HG03045 (cell line): ENCODE measurements around the gene NEURL4.

ENCODE experiments used
- ATAC-seq: cut with Tn5 transposase; IDR thresholded peaks from one replicate; pipeline ENCODE4 v1.9.1; 2021; ENCODE audit warnings: mild to moderate bottlenecking, moderate library complexity; ENCODE audit not compliant: unreplicated experiment

NEURL4 gene

DNA sequence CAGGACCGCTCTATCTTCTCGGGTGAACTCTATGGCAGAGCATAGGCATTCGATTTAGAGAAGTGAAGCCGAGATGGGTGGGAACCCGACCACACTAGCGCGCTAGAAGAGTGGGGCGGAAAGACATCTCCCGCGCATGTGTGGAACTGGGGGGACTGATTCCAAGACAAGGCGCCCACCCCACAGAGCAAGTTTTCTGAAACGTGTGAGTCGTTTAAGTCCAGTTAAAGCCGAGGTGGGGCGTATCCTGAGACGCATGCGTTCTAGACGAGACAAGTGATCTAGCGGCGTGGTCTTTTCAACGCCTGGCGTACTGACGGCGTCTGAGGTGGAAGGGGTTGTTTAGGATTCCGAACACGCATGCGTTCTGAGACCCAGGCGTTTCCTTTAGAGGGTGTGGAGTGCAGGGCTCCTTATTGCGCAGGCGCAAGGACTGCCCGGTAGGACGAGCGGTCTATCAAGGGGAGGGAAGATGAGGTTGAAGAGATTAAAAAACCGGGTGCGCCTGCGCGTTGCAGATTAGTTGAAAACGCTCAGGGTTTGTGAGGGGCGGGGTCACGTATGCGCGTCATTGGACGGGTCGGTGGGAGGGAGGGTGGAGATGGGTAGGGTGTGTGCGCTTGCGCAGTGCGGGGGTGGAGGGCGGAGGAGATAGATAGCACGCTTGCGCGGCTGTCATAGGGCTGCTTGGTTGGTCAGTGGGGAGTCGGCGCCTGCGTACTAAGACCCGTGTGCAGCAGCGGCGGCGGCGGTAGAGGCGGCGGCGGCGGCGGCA is 22.0 kb downstream of the NEURL4 start, which contains the start of gene EIF5A:
Gene EIF5A, plus strand, starts transcription at position 718 of the 775 bp plus-strand sequence. CDS start 2,008 bp downstream, outside the sequence.
- peak; percentile 64 for ATAC-seq

DNA sequence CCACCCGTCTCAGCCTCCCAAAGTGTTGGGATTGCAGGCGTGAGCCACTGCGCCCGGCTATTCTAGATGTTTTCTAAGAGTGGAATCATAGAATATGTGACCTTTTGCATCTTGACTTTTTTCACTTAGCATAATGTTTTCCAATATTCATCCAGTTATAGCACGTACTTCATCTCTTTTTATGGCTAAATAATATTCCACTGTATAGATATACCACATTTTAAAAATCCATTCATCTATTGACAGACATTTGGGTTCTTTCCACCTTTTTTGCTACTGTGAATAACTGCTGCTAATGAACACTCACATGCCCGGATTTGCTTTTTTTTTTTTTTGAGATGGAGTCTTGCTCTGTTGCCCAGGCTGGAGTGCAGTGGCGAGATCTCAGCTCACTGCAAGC is 25.0 kb downstream of the NEURL4 start:
- ATAC-seq, result no peak

DNA sequence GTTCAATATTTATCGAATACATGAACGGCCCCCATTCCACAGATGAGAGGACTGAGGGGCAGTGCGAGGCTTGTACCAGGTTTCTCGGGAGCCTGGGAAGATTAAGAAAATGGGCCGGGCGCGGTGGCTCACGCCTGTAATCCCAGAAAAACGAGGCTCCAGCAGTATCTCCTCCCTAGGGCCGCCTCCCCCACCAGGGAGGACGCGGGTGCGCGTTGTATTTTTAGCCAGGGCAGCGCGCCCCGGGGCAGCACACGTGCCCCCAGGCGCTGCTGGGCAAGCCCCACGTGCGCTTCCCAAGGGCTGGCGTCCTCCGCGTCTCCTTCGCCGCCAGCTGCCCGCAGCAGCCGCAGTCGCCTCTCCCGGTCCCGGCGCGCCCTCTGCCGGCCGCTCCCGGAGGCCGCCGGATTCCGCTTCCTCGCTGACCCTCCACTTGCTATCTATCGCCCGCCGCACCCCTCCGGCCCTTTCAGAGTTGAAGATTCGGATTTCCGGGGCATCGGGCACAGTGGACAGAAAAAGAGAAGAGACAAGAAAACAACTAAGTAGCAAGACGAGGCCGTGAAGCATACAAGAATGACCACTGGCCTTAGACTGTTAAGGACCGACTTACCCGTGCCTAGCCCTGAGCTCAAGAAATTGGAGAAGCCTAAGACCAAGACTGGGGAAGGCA is 32.8 kb downstream of the NEURL4 start:
- ATAC-seq, result no peak

DNA sequence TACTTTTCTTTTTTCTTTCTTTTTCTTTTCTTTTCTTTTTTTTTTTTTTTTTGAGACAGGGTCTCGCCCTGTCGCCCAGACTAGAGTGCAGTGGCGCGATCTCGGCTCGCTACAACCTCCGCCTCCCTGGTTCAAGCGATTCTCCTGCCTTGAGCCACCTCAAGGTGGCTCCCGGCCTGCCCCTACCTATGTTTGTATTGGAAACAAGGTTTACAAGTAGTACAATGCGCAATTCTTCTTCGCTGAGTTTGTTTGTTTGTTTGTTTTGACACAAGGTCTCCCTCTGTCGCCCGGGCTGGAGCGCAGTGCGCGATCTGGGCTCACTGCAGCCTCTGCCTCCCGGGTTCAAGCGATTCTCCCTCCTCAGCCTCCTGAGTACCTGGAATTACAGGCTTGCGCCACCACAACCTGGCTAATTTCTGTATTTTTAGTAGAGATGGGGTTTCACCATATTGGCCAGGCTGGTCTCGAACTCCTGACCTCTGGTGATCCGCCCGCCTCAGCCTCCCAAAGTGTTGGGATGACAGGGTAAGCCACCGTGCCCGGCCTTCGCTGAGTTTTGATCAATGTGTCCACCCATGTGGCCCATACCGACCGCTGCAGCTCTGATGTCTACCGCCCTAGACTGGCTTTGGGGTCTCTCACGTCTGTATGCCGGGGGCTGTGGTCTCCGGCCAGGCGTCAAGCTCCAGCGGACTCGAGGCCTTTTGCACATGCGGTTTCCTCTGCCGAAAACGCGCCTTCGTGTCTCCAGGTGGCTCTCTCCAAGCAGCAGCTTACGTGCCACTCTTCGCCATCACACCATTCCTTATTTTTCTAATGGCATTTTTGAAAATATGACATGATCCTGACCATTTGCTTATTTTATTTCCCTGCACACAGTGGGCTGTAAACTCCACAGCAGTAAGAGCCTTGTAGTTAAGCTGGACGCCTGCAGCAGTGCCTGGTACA is 33.6 kb downstream of the NEURL4 start:
- ATAC-seq, result no peak

DNA sequence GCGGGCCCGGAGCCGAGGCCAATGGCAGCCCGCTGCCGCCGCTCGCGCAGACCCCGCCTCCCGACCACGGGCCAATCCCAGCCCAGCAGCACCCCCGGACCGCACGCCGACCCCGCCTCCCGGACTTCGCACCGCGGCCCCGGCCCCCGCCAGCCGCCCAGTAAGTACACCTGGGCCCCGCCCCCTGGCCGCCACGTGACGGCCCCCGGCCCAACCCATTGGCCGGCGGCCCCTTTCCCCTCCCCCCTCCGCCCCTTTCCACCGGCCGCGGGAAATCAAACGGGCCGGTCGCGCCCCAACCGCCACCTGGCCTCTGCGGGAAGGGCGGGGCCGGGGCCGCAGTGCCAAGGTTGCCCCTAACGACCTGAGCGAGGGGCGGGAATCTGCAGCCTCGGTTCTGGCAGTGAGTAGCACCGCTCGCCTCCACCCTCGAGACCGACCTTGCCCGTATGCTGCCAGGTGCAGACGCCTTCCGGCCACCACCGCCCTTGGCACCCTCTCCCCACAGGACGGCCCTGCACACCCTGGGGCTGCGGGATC is 34.5 kb downstream of the NEURL4 start, which contains the start of gene YBX2:
Gene YBX2, minus strand, starts transcription at position 26 of the 540 bp plus-strand sequence. CDS start 139 bp downstream, outside the sequence.
- ATAC-seq, result peak; percentile 57

DNA sequence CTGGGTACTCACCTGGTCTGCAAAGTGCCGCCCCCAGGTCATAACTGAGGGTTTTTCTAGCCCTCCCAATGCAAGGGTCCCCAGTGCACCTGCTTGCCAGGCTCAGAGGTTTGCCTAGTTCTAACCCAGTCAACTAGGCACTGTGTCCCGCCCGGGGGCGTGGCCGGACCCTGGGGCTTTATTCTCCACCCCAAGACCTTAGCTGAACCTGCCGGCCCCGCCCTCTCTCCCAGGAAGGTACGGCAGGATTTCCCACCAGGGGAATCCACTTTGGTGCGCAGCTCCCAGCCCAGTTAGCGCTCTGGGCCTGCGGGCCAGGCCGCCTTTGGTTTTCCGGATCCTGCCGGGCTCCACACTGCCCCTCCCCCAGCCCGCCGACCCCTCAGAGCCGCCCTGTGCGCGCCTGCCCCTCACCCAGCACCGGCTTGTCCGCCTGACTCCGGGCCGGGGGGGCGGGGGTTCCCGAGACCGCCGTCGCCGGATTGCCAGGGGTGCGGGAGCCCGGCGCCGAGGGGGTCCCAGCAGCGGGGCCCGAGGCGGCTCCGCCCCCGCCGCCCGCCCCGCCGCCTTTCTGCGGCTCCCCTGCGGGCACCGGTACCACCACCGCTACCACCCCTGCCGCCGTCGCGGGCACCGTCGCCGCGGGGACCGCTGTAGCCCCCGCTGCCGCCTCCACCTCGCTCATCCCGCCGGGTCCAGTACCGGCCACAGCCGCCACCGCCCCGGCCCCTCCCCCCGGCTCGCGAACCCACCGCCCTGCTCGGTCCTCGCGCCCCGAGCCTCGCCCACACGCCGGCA is 35.1 kb downstream of the NEURL4 start:
- ATAC-seq, result no peak

DNA sequence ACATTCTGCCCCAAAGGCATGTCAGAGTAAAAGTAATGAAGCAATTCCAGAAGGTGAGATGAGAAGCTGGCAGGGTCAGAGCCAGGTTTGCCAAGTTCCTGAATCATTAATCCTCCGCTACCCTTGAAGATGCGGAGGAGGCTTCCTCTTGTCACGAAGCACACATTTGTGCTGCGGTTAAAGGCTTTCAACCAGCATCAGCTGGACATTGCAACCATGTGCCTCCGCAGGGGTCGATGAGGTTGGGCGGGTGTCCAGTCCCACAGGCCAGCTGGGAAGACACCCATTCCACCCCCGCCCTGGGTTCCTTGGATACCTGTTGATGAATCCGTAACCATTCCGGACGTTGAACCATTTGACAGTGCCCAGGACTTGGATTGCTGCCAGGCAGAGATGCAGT is 36.0 kb downstream of the NEURL4 start:
- ATAC-seq, result no peak

DNA sequence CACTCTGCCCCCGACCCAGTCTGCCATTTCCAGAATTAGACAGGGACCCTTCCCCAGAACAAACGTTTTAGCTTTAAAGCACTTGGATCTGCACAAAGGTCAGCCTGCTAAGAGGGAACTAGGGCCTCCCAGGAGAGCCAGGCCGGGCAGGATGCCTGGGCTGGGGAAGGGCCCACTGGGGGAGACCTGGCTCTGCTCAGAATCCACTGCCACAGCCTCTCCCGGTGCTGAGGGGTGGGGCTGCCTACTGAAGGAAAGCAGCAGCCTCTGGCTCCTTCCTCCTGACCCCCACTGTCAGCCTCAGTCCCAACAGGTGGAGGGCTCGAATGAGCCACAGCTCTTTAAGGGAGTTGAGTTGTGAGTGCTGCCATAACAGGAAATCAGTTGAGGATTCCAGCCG is 36.4 kb downstream of the NEURL4 start:
- ATAC-seq, result no peak

DNA sequence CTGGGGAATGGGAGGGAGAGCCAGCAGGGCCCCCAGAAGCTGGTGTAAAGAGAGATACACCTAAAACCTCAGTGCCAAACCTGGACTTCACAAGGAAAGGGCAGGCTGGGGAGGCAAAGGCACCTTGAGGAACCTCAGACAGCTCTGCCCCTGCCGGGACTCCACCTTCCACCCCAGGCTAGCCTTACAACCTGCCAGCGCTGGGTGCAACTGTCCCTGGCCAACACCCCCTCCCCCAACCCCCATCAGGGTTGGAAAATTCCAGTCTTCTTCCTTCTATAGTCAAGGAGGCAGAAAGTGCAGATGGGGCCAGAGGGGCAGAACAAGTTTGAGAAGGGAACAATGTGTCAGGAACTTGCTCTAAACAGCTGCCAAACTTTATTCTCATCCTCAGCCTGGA is 36.9 kb downstream of the NEURL4 start:
- ATAC-seq, result no peak

DNA sequence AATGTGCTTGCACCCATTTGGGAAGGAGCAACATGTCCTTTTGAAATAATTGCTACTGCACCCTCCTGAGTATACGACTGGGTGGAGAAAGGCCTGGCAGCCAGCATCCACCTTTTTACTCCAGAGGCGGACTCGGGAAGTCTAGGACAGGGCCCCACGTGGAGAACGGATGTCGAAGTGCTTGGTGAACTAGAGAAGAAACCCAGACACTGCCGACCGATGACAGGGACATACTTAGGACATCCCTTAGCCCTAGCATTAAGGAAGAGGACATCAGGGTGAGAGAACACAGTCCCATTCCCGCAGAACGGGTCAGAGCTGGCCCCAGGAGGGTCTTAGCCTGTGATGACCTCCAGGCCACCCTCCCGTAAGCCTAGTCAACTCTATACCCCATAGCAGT is 38.5 kb downstream of the NEURL4 start:
- no peak for ATAC-seq

DNA sequence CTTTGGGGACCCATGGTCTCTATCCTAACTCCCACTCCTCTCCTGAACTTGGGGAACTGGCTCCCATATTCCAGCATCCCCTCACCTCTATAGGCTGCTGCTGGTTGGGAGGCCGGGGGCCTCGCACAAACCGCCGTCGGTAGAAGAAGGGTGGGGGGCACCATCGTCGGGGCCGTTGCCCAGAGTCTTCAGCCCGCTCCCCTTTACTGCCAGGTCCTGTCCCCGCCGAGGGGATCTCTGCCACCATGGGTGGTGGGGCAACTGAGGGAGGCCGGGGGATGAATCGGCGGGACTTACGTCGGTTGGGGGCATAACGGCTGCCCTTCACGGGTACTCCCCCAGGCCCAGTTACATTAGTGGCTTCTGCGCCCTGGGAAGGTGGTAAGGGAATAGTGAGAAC is 39.0 kb downstream of the NEURL4 start:
- no peak for ATAC-seq

DNA sequence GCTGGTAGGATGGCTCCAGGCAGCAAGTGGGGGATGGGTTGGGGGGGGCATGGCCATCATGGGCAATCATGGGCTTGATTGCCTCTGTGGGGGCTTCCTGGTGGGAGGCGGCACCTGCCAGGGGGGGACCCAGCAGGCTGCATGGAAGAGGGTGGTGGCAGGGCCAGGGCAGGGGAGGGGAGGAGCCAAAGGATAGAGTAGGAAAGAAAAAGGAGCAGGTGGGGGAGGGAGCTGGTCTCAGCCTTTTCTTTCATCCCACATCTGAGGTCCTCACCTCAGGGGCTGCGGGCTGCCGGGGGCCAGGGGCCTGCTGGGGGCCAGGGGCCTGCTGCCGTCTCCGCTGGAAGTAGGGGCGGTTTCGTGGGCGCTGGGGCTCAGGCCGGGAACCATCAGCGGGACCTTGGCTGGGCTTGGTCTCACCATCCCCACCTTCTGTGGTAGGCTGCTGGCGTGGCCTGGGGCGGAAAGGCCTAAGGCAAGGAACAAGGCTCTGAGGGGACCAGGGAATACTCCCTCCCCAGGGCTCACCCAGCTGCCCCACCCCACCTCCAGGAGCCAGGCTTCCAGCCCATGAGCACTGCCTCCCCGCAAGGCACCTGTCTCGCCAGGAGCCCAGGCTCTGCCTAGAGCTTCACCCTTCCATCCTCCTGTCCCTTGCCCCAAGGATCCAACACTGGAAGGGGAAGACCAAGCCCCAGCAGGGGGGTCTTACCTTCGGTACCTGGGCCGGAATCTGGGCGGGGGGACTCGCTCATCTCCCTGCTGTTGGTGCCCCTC is 39.7 kb downstream of the NEURL4 start:
- no peak for ATAC-seq

DNA sequence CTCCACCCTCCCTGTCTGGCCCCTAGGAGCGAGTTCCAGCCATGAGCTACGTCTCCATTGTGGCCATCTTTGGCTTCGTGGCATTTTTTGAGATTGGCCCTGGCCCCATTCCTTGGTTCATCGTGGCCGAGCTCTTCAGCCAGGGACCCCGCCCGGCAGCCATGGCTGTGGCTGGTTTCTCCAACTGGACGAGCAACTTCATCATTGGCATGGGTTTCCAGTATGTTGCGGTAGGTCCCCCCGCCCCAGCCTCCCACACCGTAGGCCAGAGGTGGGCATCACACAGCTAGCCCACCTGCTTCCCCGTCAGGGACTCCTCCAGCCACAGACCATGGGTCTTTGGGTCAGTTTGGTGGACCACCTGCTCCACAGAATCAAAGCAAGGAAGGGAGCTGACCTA is 43.5 kb downstream of the NEURL4 start:
- ATAC-seq, result no peak

DNA sequence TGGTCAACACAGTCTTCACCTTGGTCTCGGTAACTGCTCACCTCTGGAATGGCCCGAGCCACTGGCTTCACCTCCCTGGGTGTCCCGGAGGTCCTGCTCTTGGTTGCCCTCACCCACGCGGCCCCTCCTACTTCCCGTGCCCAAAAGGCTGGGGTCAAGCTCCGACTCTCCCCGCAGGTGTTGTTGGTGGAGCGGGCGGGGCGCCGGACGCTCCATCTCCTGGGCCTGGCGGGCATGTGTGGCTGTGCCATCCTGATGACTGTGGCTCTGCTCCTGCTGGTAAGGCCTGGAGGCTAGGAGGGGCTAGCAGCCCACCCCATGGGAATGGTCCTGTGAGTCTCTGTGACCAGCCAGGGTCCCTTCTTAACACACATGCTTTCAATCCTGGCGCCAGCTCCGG is 44.2 kb downstream of the NEURL4 start:
- ATAC-seq, result no peak

DNA sequence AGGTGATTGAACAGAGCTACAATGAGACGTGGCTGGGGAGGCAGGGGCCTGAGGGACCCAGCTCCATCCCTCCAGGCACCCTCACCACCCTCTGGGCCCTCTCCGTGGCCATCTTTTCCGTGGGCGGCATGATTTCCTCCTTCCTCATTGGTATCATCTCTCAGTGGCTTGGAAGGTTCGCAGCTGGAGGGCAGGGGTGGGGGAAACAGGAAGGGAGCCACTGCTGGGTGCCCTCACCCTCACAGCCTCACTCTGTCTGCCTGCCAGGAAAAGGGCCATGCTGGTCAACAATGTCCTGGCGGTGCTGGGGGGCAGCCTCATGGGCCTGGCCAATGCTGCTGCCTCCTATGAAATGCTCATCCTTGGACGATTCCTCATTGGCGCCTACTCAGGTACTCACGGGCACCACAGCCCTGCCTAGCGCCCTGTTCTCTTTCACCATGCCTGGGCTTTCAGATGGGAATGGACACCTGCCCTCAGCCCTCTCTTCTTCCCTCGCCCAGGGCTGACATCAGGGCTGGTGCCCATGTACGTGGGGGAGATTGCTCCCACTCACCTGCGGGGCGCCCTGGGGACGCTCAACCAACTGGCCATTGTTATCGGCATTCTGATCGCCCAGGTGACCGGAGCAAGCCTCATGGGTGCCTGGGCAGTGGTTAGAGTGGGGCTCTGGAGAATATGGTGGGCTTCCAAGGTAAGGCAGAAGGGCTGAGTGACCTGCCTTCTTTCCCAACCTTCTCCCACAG is 45.5 kb downstream of the NEURL4 start:
- ATAC-seq, result no peak

DNA sequence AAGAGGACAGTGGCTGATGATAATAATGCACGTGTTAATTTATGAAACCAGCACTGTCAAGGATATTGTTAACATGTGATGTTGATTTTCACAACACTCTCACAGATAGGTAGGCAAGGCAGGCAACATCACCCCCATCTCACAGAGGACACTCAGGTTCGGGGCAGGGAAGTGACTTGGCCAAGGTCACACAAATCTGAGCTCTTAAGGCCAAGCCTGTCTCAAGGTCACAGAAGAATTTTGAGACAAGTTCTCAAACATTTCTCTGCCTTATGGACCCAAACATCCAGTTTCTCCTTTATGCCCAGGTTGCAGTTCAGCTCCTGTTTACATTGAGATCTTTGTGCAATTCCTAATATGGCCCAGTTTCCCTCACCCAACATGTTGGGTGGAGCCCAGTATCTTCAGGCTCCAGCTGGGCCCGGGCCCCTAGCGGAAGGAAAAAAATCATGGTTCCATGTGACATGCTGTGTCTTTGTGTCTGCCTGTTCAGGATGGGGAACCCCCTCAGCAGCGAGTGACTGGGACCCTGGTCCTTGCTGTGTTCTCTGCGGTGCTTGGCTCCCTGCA is 46.3 kb downstream of the NEURL4 start:
- no peak for ATAC-seq

DNA sequence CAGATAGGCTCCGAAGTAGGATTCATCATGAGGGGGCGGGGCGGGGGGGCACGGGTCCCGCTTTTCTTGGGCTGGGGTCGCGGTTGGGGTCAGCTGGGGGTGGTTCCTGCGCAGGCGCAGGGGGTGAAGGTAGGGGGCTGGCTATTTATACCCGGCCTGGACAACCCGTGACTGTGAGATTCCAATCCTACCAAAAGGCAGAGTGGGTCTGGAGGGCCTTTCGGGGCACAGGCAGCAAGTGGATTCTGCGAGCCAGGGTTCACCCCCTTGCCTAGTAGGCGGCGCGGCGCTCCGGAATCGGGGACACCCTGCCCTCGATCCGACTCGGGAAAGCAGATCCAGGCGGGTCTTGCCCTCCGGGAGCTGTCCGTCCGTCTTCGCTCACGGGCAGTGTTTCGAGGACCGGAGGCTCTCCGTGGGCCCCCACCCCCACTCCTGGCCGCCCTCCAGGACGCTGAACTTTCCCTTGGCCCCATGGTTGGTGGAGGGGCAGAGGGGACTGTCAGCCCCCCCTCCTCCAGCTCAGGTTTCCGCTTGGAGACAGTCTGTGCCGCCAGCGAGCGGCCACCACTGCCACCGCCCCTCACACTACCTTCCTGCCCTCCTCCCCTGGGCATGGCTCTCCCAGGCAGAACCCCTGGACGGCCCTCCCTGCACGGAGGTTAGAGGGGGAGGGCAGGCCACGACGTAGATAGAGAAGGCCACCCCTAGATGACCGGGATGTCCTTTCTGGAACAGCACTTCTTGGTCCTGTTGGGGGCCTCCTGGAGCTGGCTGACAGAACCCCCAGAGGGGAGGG is 47.0 kb downstream of the NEURL4 start:
- ATAC-seq, result no peak
